AG04450 (cell line): ENCODE results near the gene STARD9. TPM values are rescaled to one million over a fixed set of nuclear protein-coding genes. Genes with fewer than 3 reads are reported as not detected.

Experiments
- CTCF ChIA-PET: fragments of 300-600, 350-600 bp; formaldehyde crosslinking; extraction: SDS; loops from one replicate; lab custom pipeline; 2022; ENCODE audit warnings: antibody characterized with exemption, inconsistent platforms; lab: Charles Lee
- POLR2A ChIA-PET: fragments of 350-600 bp; formaldehyde crosslinking; extraction: SDS; loops from one replicate; lab custom pipeline; 2021; ENCODE audit warnings: antibody characterized with exemption, inconsistent platforms; lab: Yijun Ruan, JAX
- DNase-seq: peaks from one replicate; pipeline ENCODE4 v3.0.0-alpha.2; 2011; ENCODE audit warnings: low read depth, low spot score
- H3K27ac ChIP-seq: one replicate; pipeline ENCODE4 v1.5.1; 2012; ENCODE audit warnings: low read depth, low read length, control low read depth
- H3K27me3 ChIP-seq: one replicate; pipeline ENCODE4 v1.6.0; 2012; ENCODE audit warnings: low read length; ENCODE audit not compliant: control insufficient read depth, insufficient read depth
- H3K4me3 ChIP-seq: 2 replicates; pipeline ENCODE4 v1.5.1; 2011; ENCODE audit warnings: mild to moderate bottlenecking, low read depth, low read length, control low read depth
- H3K9me3 ChIP-seq: 2 replicates; pipeline ENCODE4 v1.5.1; 2012; ENCODE audit warnings: low read length; ENCODE audit not compliant: control insufficient read depth, insufficient read depth
- CTCF ChIP-seq: IDR thresholded peaks from 2 replicates; pipeline ENCODE4 v1.5.1; 2011; ENCODE audit warnings: low read depth, low read length, control low read depth, inconsistent platforms
- polyA plus RNA-seq: library from polyadenylated mRNA; depleted of rRNA; stranded (reverse); fragments of >200 nt; gene quantifications from 2 replicates; pipeline ENCODE4 v1.2.3, GENCODE V29; 2011

STARD9 gene
- polyA plus RNA-seq, 1 experiment, result 2.2 TPM

GRCh38 chr15:42640109-42640508, 64.7 kb downstream of the STARD9 start:
- no peaks in the 10 kb centered on the region for H3K9me3 ChIP-seq
- no peaks in the 10 kb centered on the region for H3K27me3 ChIP-seq
- ChIA-PET POLR2A (no interaction called here), CTCF (interaction anchor here (0.7 kb wide), 1 partner anchor 431 kb away, joined by 3 read pairs; no protein-coding TSS in a partner anchor)
- H3K4me3 ChIP-seq, result no peak overlapping the region
- H3K27ac ChIP-seq, result no peak overlapping the region
- TF ChIP-seq CTCF, result no peak
- DNase-seq, result no peak

- Histone ChIP-seq H3K27me3 (no peaks in the 10 kb centered on the region), H3K4me3 (no peak overlapping the region), H3K27ac (no peak overlapping the region), H3K9me3 (no peaks in the 10 kb centered on the region)
- DNase-seq, result peak; percentile 73
- ChIA-PET CTCF (interaction anchor here (0.5 to 1.6 kb wide), 5 partner anchors 11 to 160 kb away, joined by 3 to 4 read pairs (median 3); no protein-coding TSS in a partner anchor), POLR2A (no interaction called here)
- TF ChIP-seq CTCF, result peak; percentile 92
These were observed 75.0 kb downstream of the STARD9 start for GRCh38 chr15:42650208-42651066.

GRCh38 chr15:42665827-42666226, 90.4 kb downstream of the STARD9 start:
- ChIA-PET POLR2A (no interaction called here), CTCF (no interaction called here)
- no peak for DNase-seq
- no peak overlapping the region for H3K4me3 ChIP-seq
- no peaks in the 10 kb centered on the region for H3K9me3 ChIP-seq
- no peak overlapping the region for H3K27ac ChIP-seq
- TF ChIP-seq CTCF, result no peak
- no peaks in the 10 kb centered on the region for H3K27me3 ChIP-seq

GRCh38 chr15:42667855-42668254, 92.4 kb downstream of the STARD9 start:
- Histone ChIP-seq H3K27me3 (no peaks in the 10 kb centered on the region), H3K4me3 (no peak overlapping the region), H3K27ac (no peak overlapping the region), H3K9me3 (no peaks in the 10 kb centered on the region)
- ChIA-PET CTCF (no interaction called here), POLR2A (no interaction called here)
- DNase-seq, result no peak
- TF ChIP-seq CTCF, result no peak

GRCh38 chr15:42670451-42670850, 95.0 kb downstream of the STARD9 start:
- Histone ChIP-seq H3K27ac (no peak overlapping the region), H3K4me3 (no peak overlapping the region), H3K27me3 (no peaks in the 10 kb centered on the region), H3K9me3 (no peaks in the 10 kb centered on the region)
- CTCF ChIA-PET, result no interaction called here
- DNase-seq, result no peak
- POLR2A ChIA-PET, result no interaction called here
- TF ChIP-seq CTCF, result no peak
